HepG2 (cell line): ENCODE data around the gene ITSN2. TPM values are rescaled to one million over a fixed set of nuclear protein-coding genes. Genes with fewer than 3 reads are reported as not detected.
A peak's percentile ranks its signal among the peaks of the same experiment; 100 is the strongest.

ENCODE experiments used
- ARHGAP35 ChIP-seq: sonication (generic); formaldehyde crosslinking; IDR thresholded peaks from 2 replicates; pipeline ENCODE4 v1.9.0; 2022; ENCODE audit warnings: mild to moderate bottlenecking, inconsistent platforms, moderate library complexity, missing genetic modification reagents, borderline replicate concordance
- HNF4A ChIP-seq: sonication (generic); formaldehyde crosslinking; IDR thresholded peaks from 2 replicates; pipeline ENCODE4 v1.4.0; 2020; ENCODE audit warnings: missing genetic modification reagents
- JARID2 ChIP-seq: sonication (generic); formaldehyde crosslinking; IDR thresholded peaks from 2 replicates; pipeline ENCODE4 v1.8.1; 2023; ENCODE audit warnings: missing genetic modification reagents, inconsistent platforms; ENCODE audit not compliant: insufficient replicate concordance
- KAT7 ChIP-seq: IDR thresholded peaks from 2 replicates; pipeline ENCODE4 v1.6.1; 2018; ENCODE audit warnings: borderline replicate concordance, missing compliant biosample characterization
- NCOA5 ChIP-seq: sonication (generic); formaldehyde crosslinking; IDR thresholded peaks from 2 replicates; pipeline ENCODE4 v1.4.0; 2020; ENCODE audit warnings: missing genetic modification reagents
- SETDB1 ChIP-seq: sonication (generic); formaldehyde crosslinking; IDR thresholded peaks from 2 replicates; pipeline ENCODE4 v1.5.1; 2020; ENCODE audit warnings: missing genetic modification reagents, mild to moderate bottlenecking, borderline replicate concordance
- SOX6 ChIP-seq, 2 experiments: fragments of 450-650 bp in 1 of 2; sonication (generic) in 1 of 2; formaldehyde crosslinking in 1 of 2; IDR thresholded peaks; 2 replicates each; pipeline versions ENCODE4 v1.4.0 to v1.6.1; 2017 to 2020; ENCODE audit warnings: antibody characterized with exemption in 1 of 2, mild to moderate bottlenecking in 1 of 2, missing genetic modification reagents in 1 of 2
- ZNF24 ChIP-seq: fragments of 450-650 bp; IDR thresholded peaks from 2 replicates; pipeline ENCODE4 v1.6.1; 2017; ENCODE audit warnings: antibody characterized with exemption, mild to moderate bottlenecking
- ZNF256 ChIP-seq: sonication (generic); formaldehyde crosslinking; conservative IDR thresholded peaks from 2 replicates; pipeline ENCODE4 v1.4.0; 2020; ENCODE audit warnings: missing genetic modification reagents
- ZNF350 ChIP-seq: sonication (generic); formaldehyde crosslinking; IDR thresholded peaks from 2 replicates; pipeline ENCODE4 v1.4.0; 2020; ENCODE audit warnings: mild to moderate bottlenecking, low read depth, missing genetic modification reagents, borderline replicate concordance
- polyA plus RNA-seq, 8 experiments: library from polyadenylated mRNA; depleted of rRNA in 3 of 8; stranded (reverse) in 7 of 8; unstranded in 1 of 8; fragments of >200 nt; fragmentation: Illumina TruSeq in 4 of 8; extraction: Trizol in 4 of 8; gene quantifications; 2 replicates each; pipeline versions ENCODE4 v1.2.1 to v1.2.3, GENCODE V29; 2011 to 2016; ENCODE audit warnings: low read depth in 4 of 8, missing spikeins in 1 of 8, mixed read lengths in 1 of 8; ENCODE audit not compliant: insufficient read depth in 1 of 8
- total RNA-seq, 5 experiments: library from RNA; depleted of rRNA; stranded (reverse); fragments of >200 nt; fragmentation: Illumina TruSeq; extraction: Trizol; gene quantifications; 2 replicates each; pipeline ENCODE4 v1.2.3, GENCODE V29; 2016; ENCODE audit warnings: low read depth in 1 of 5
- TF ChIP-seq, protein P1 (sequence below): sonication (generic); formaldehyde crosslinking; IDR thresholded peaks from 2 replicates; pipeline ENCODE4 v1.4.0; 2020; ENCODE audit warnings: missing genetic modification reagents
- TF ChIP-seq, protein P2 (sequence below): sonication (generic); formaldehyde crosslinking; IDR thresholded peaks from 2 replicates; pipeline ENCODE4 v1.4.0; 2020; ENCODE audit warnings: missing genetic modification reagents
- TF ChIP-seq, protein P3 (sequence below): sonication (generic); formaldehyde crosslinking; IDR thresholded peaks from 2 replicates; pipeline ENCODE4 v1.4.0; 2020; ENCODE audit warnings: missing genetic modification reagents, borderline replicate concordance
- TF ChIP-seq, protein P4 (sequence below): sonication (generic); formaldehyde crosslinking; IDR thresholded peaks from 2 replicates; pipeline ENCODE4 v1.8.0; 2022; ENCODE audit warnings: missing genetic modification reagents, low read depth, mild to moderate bottlenecking, borderline replicate concordance

The ITSN2 gene
- total and polyA plus RNA-seq, 2 of the 13 experiments (the other 11 are each of a cell fraction or from before 2014, with no cell fraction given): 26.0 to 26.6 TPM

DNA sequence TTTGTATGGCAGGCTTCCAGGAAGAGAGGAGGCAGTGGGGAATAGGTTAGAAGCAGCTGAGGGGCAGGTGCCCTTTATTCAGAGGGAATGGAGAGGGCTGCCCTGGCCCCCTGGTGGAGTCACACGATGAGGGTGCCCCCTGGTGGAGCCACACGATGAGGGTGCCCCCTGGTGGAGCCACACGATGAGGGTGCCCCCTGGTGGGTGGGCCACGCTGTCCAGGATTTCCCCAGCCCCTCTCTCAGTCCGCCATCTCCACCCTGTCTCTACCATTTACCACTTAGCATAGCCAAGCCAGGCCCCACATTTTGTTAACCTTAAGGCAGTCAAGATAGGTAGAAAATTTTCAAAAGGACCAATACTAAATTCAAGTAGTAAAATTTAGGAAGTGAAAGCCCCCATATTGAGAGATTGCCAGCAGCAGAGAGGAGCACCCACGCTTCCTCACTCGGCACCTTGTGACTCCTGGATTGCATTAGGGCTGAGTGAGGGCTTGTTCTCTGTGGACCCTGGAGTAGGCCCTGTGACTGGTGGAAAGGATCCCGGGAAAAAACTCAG, 195.8 kb downstream of the ITSN2 start (continued):
- TF ChIP-seq, protein P1, sequence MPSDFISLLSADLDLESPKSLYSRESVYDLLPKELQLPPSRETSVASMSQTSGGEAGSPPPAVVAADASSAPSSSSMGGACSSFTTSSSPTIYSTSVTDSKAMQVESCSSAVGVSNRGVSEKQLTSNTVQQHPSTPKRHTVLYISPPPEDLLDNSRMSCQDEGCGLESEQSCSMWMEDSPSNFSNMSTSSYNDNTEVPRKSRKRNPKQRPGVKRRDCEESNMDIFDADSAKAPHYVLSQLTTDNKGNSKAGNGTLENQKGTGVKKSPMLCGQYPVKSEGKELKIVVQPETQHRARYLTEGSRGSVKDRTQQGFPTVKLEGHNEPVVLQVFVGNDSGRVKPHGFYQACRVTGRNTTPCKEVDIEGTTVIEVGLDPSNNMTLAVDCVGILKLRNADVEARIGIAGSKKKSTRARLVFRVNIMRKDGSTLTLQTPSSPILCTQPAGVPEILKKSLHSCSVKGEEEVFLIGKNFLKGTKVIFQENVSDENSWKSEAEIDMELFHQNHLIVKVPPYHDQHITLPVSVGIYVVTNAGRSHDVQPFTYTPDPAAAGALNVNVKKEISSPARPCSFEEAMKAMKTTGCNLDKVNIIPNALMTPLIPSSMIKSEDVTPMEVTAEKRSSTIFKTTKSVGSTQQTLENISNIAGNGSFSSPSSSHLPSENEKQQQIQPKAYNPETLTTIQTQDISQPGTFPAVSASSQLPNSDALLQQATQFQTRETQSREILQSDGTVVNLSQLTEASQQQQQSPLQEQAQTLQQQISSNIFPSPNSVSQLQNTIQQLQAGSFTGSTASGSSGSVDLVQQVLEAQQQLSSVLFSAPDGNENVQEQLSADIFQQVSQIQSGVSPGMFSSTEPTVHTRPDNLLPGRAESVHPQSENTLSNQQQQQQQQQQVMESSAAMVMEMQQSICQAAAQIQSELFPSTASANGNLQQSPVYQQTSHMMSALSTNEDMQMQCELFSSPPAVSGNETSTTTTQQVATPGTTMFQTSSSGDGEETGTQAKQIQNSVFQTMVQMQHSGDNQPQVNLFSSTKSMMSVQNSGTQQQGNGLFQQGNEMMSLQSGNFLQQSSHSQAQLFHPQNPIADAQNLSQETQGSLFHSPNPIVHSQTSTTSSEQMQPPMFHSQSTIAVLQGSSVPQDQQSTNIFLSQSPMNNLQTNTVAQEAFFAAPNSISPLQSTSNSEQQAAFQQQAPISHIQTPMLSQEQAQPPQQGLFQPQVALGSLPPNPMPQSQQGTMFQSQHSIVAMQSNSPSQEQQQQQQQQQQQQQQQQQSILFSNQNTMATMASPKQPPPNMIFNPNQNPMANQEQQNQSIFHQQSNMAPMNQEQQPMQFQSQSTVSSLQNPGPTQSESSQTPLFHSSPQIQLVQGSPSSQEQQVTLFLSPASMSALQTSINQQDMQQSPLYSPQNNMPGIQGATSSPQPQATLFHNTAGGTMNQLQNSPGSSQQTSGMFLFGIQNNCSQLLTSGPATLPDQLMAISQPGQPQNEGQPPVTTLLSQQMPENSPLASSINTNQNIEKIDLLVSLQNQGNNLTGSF (CRISPR knock-in tag): no peak
- TF ChIP-seq KAT7 (CRISPR knock-in tag): no peak
- no peak for TF ChIP-seq ZNF24
- no peak for TF ChIP-seq NCOA5 (CRISPR knock-in tag)
- TF ChIP-seq, protein P2, sequence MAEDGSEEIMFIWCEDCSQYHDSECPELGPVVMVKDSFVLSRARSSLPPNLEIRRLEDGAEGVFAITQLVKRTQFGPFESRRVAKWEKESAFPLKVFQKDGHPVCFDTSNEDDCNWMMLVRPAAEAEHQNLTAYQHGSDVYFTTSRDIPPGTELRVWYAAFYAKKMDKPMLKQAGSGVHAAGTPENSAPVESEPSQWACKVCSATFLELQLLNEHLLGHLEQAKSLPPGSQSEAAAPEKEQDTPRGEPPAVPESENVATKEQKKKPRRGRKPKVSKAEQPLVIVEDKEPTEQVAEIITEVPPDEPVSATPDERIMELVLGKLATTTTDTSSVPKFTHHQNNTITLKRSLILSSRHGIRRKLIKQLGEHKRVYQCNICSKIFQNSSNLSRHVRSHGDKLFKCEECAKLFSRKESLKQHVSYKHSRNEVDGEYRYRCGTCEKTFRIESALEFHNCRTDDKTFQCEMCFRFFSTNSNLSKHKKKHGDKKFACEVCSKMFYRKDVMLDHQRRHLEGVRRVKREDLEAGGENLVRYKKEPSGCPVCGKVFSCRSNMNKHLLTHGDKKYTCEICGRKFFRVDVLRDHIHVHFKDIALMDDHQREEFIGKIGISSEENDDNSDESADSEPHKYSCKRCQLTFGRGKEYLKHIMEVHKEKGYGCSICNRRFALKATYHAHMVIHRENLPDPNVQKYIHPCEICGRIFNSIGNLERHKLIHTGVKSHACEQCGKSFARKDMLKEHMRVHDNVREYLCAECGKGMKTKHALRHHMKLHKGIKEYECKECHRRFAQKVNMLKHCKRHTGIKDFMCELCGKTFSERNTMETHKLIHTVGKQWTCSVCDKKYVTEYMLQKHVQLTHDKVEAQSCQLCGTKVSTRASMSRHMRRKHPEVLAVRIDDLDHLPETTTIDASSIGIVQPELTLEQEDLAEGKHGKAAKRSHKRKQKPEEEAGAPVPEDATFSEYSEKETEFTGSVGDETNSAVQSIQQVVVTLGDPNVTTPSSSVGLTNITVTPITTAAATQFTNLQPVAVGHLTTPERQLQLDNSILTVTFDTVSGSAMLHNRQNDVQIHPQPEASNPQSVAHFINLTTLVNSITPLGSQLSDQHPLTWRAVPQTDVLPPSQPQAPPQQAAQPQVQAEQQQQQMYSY: no peak
- no peak for TF ChIP-seq SOX6 (IDR thresholded peaks at IDR 0.05)
- TF ChIP-seq SOX6 (CRISPR knock-in tag; IDR thresholded peaks at IDR 0.05): peak; percentile 56; the same call in 1 of the 2 replicates
- TF ChIP-seq, protein P3, sequence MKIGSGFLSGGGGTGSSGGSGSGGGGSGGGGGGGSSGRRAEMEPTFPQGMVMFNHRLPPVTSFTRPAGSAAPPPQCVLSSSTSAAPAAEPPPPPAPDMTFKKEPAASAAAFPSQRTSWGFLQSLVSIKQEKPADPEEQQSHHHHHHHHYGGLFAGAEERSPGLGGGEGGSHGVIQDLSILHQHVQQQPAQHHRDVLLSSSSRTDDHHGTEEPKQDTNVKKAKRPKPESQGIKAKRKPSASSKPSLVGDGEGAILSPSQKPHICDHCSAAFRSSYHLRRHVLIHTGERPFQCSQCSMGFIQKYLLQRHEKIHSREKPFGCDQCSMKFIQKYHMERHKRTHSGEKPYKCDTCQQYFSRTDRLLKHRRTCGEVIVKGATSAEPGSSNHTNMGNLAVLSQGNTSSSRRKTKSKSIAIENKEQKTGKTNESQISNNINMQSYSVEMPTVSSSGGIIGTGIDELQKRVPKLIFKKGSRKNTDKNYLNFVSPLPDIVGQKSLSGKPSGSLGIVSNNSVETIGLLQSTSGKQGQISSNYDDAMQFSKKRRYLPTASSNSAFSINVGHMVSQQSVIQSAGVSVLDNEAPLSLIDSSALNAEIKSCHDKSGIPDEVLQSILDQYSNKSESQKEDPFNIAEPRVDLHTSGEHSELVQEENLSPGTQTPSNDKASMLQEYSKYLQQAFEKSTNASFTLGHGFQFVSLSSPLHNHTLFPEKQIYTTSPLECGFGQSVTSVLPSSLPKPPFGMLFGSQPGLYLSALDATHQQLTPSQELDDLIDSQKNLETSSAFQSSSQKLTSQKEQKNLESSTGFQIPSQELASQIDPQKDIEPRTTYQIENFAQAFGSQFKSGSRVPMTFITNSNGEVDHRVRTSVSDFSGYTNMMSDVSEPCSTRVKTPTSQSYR (CRISPR knock-in tag): no peak
- TF ChIP-seq ARHGAP35 (CRISPR knock-in tag): 0 out of 2 replicates have a peak, but pooled peaks have one; percentile 23
- TF ChIP-seq JARID2 (CRISPR knock-in tag): no peak
- TF ChIP-seq HNF4A: no peak
- TF ChIP-seq SETDB1 (CRISPR knock-in tag): no peak
- TF ChIP-seq ZNF256 (CRISPR knock-in tag): no peak
- TF ChIP-seq, protein P4, sequence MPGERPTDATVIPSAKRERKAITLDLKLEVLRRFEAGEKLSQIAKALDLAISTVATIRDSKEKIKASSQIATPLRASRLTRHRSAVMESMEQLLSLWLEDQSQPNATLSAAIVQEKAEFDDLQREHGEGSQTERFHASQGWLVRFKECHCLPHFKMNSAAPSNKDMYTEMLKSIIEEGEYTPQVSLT (CRISPR knock-in tag): no peak
- TF ChIP-seq ZNF350 (CRISPR knock-in tag): no peak
